SK-N-MC (cell line): ENCODE measurements around the gene B4GALNT4.

Experiments used
- DNase-seq: peaks from one replicate; pipeline ENCODE4 v3.0.0-alpha.2; 2011; ENCODE audit warnings: low read depth, low spot score
- H3K27ac ChIP-seq: fragments of 200-600 bp; sonication (generic); 2 replicates; pipeline ENCODE4 v1.5.1; 2016; ENCODE audit warnings: mixed run types
- H3K36me3 ChIP-seq: fragments of 200-600 bp; sonication (generic); 2 replicates; pipeline ENCODE4 v1.6.1; 2017; ENCODE audit warnings: antibody characterized with exemption, low read length, mixed read lengths; ENCODE audit not compliant: insufficient read depth
- H3K4me3 ChIP-seq: fragments of 200-600 bp; sonication (generic); 2 replicates; pipeline ENCODE4 v1.5.1; 2016
- H3K9ac ChIP-seq: fragments of 200-600 bp; sonication (generic); 2 replicates; pipeline ENCODE4 v1.8.0; 2017; ENCODE audit warnings: mixed run types, mixed read lengths; ENCODE audit not compliant: insufficient read length
- H3K9me3 ChIP-seq: fragments of 200-600 bp; sonication (generic); 2 replicates; pipeline ENCODE4 v1.6.1; 2017; ENCODE audit warnings: low read depth, mild to moderate bottlenecking, antibody characterized with exemption, low read length, moderate library complexity, mixed read lengths
- EZH2 ChIP-seq: fragments of 200-600 bp; sonication (generic); IDR thresholded peaks from one replicate; pipeline ENCODE4 v1.6.1; 2017; ENCODE audit warnings: antibody characterized with exemption
- FOXP2 ChIP-seq: optimal IDR thresholded peaks from 2 replicates; pipeline ENCODE3; 2011; ENCODE audit warnings: mild to moderate bottlenecking, moderate library complexity; ENCODE audit not compliant: insufficient read depth; ENCODE audit errors: extremely low read length, control extremely low read depth
- POLR2AphosphoS5 ChIP-seq: IDR thresholded peaks from 2 replicates; pipeline ENCODE4 v1.6.1; 2012; ENCODE audit warnings: mild to moderate bottlenecking, low read depth, low read length, borderline replicate concordance

The B4GALNT4 gene

DNA sequence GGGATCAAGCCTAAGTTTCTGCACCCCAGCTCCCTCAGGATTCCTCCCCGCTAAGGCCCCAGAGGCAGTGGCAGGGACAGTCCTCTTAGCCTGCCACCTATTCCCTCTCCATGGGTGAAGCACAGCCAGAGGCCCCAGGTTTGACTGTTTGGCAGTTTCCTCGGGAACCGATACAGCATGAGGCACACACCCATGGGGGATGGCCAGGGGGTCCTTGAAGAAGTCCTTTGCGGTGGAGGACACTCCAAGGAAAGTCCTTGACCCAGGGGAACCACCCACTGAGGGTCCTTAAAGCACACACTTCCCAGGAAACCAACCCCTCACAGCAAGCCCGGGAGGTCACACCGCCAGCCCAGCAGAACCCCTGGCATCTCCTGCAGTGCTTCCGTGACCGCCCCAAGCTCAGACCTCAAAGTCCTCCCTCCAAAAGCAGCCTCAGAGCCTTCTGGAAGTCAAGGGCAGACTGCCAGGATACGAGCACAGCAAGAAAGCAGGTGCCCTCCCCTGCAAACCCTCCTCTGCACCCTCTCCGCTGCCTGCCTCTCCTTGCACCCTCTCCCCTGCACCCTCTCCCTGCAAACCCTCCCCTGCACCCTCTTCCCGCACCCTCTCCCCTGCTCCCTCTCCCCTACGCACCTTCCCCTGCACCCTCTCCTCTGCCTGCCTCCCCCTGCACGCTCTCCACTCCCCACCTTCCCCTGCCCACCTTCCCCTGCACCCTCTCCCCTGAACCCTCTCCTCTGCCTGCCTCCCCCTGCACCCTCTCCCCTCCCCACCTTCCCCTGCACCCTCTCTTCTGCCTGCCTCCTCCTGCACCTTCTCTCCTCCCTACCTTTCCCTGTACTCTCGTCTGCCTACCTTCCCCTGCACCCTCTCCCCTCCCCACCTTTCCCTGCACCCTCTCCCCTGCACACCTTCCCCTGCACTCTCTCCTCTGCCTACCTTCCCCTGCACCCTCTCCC lies 44.1 kb downstream of the B4GALNT4 start:
- no peak overlapping the region for H3K9ac ChIP-seq
- no peak for TF ChIP-seq FOXP2
- TF ChIP-seq EZH2 = no peak
- TF ChIP-seq POLR2AphosphoS5 = no peak
- H3K4me3 ChIP-seq = no peak overlapping the region
- H3K9me3 ChIP-seq = no peaks in the 10 kb centered on the region
- no peak overlapping the region for H3K27ac ChIP-seq
- no peak for DNase-seq
- H3K36me3 ChIP-seq = no peaks in the 10 kb centered on the region

DNA sequence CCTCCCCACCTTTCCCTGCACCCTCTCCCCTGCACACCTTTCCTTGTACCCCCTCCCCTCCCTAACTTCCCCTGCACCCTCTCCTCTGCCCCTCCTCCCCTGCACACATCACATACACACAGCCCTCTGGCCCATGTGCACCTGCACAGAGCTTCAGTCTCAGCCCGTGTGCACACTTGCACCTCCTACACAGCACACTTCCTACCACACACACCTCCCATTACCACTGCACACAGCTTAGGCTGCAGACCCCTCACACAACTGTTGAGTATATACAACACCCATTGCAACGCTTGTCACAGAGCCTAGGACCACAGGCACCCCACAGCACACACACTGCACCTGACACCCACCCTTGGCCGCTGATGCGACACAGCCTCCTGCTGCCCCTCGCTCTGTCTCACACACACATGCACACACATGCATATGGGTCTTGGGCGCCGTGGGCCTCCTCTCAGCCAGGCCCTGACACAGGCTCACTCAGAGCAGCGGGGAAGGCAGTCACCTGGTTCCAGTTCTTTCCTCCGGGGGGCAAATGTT lies 45.1 kb downstream of the B4GALNT4 start:
- Histone ChIP-seq H3K9me3 (no peaks in the 10 kb centered on the region), H3K36me3 (no peaks in the 10 kb centered on the region), H3K4me3 (no peak overlapping the region), H3K9ac (no peak overlapping the region), H3K27ac (no peak overlapping the region)
- no peak for DNase-seq
- TF ChIP-seq POLR2AphosphoS5 (no peak), FOXP2 (no peak), EZH2 (no peak)

DNA sequence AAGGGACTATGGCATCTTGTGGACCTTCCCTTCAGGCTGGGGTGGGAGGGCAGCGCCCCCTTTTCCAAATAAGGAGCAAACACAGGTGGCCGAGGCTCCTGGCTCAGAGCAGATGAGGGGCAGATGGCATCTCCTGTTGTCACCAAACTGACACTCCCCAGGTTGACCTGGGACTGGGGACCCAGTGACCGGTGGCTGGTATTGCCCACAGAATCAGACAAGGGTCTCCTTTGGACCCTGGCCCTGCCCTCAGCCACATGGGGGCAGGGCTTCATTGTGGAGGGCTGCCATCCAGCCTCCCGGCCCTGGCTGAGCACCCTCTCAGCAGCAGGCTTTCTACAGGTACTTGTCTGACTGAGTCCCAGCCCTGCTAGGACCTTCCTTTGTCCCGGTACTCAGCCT lies 46.3 kb downstream of the B4GALNT4 start:
- no peak overlapping the region for H3K27ac ChIP-seq
- TF ChIP-seq FOXP2 = no peak
- TF ChIP-seq POLR2AphosphoS5 = no peak
- no peak for TF ChIP-seq EZH2
- H3K4me3 ChIP-seq = no peak overlapping the region

DNA sequence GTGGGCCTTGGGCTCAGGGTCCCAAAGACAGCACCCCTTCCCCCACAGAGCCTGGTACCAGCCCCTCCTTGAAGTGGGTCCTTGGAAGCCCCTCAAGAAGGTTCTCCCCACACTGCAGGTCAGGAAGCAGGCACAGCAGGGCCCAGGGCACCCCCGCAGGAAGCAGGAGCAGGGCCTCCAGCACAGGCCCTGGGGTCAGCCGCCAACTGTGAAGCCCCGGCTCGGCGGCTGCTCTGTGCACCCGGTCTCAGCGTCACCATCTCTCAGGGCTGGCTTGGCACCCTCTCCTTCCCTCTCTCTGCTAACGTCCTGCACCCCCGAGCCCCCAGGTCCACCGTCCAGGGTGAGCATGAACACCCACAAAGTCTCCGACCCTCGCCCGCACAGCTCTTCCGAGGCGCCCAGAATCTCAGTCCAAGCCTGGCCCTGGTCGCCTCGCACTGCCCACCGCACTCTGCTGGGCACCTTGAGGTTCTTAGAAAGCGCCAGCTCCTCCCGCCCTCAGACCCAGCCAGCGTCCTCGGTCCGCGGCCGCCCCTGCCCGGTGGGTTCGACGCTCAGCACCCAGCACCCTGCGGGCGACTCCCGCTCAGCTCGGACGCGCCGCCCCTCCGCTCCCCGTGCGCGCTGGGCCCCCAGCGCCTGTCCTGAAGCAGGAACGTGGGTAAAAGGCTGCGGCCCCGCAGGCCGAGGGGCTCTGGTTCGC lies 46.9 kb downstream of the B4GALNT4 start:
- Histone ChIP-seq H3K4me3 (0 out of 2 replicates have a peak overlapping the region, but pooled peaks have one; percentile 54), H3K36me3 (no peaks in the 10 kb centered on the region), H3K27ac (no peak overlapping the region), H3K9me3 (no peaks in the 10 kb centered on the region), H3K9ac (no peak overlapping the region)
- DNase-seq = no peak
- no peak for TF ChIP-seq FOXP2
- no peak for TF ChIP-seq EZH2

More for the DNA sequence above, 46.3 kb downstream of the B4GALNT4 start:
- no peak for DNase-seq
- Histone ChIP-seq H3K9ac (no peak overlapping the region), H3K9me3 (no peaks in the 10 kb centered on the region), H3K36me3 (no peaks in the 10 kb centered on the region)

DNA sequence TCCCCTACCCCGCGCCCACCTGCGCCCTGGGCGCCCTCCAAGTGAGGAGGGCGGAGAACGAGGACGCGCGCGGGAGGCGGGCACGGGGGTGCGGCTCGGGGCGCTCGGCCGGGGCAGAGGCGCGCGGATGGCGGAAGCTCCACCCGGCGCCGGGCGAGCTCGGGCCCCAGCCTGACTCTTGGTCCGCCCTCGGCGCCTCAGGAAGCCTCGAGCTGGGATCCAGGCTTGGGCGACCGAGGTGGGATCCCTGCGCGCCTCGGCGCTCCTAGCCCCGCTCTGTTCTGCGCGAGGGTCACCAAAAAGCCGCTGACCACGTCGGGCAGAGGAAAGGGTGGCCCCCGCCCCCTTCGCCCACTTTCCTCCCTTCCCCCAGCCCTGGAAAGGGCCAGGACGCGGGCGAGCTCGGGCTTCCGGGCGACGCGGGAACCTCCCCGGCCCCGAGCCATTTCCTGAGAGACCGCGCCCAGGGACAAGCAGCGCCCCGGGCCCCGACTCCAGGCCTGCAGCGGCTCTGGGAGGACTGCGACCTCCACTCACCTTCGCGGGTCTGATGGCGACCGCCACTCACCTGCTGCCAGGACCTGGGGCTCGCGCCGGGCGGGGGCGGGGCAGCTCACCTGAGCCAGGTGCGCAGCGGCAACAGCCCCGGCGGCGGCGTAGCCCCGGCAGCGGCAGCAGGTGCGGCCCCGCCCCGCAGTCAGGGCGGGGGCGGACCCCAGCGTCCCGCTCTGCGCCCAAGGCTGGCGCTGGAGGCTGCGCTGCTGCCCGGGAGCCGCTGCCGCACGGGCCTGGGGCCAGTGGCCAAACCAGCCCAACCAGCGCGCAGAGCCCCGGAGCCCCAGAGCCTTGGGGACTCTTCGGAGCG lies 47.7 kb downstream of the B4GALNT4 start:
- Histone ChIP-seq H3K27ac (no peak overlapping the region), H3K9ac (no peak overlapping the region), H3K9me3 (no peaks in the 10 kb centered on the region), H3K36me3 (no peaks in the 10 kb centered on the region), H3K4me3 (peak overlapping the region; percentile 54; the same call in 1 of the 2 replicates)
- no peak for DNase-seq
- TF ChIP-seq FOXP2 (no peak), POLR2AphosphoS5 (no peak), EZH2 (no peak)

DNA sequence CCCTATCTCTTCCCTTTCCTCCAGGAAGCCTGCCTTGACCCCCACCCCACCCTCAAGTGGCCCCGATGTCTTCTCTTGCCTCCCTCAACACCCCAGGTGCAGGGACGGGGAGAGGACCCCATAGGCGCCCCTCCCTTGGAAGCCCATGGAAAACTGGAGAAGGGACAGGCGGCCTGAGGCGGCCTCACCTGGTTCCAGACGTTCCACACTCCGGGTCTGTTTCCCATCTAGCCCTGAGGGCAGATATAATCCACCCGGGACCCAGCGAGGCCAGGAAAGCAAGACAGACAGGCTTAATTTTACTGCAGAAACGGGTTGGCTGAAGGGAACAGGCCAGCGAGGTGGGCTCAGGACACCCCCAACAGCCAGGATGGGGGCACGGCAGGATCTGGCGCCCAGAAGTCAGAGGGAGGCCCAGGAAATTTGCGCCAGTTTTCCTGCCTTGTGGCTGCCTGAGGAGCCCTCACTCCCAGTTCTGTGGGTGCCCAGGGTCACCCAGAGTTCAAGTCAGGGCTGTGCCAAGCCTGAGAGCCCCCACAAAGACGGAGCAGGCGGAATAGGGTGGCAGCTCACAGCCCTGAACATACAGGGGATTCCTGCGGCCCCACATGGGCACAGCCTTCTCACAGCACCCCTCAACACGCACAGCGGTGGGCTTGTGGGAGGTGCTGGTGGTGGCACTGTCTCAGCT lies 48.5 kb downstream of the B4GALNT4 start:
- DNase-seq = no peak
- H3K27ac ChIP-seq = no peak overlapping the region
- no peak overlapping the region for H3K9ac ChIP-seq
- H3K4me3 ChIP-seq = no peak overlapping the region
- H3K9me3 ChIP-seq = no peaks in the 10 kb centered on the region
- TF ChIP-seq POLR2AphosphoS5 (no peak), FOXP2 (no peak), EZH2 (no peak)
- H3K36me3 ChIP-seq = no peaks in the 10 kb centered on the region

DNA sequence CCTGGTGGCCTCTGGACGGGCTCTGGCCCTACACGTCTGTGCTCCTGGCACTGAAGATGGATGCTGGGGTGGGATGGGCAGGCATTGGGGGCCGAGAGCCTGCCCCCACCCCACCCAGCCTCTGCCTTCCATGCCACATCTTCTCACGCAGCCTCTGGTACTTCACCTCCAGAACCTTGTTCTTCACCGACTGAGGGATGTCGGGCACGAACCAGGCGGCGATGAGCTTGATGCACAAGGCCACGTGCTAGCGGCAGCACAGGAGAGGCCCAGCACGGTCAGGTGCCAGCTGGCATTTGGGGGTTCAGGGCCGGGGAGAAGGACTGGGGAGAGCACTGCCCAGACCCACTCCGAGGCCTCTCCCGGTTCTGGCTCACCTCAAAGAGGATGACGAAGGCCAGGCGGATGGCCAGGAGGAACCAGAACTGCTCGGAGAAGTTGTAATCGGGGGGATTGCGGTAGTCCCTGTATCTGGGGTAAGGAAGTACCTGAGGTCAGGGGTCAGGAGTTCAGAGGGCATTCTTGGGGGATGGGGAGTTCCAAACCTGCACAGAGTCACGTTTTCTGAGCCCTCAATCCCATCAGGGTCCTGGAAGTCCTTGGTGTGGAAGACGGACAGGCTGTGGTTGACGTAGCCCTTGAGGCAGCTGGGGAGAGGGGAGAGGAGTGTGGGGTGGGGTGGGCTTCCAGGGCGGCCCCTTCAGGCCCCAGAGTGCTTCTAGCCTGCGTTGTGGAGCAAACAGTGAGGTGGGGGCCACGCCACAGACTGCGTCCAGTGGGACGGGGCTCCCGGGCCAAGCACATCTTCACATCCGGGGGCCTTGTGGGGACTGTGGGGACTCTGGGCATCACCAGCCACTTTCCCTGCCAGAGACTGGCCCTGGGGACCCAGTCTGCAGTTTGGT lies 49.3 kb downstream of the B4GALNT4 start:
- TF ChIP-seq FOXP2 = no peak
- TF ChIP-seq EZH2 = no peak
- TF ChIP-seq POLR2AphosphoS5 = no peak
- Histone ChIP-seq H3K9me3 (no peaks in the 10 kb centered on the region), H3K9ac (no peak overlapping the region), H3K4me3 (no peak overlapping the region), H3K27ac (no peak overlapping the region), H3K36me3 (no peaks in the 10 kb centered on the region)
- DNase-seq = no peak
